Activated CD4-positive, alpha-beta T cell treated with anti-CD3 and anti-CD28 coated beads, Interleukin-2, amount 10 ng/mL, durations not matched to agents 24 days and 14 days (primary cell): ENCODE data around the gene CHKA. TPM values are rescaled to one million over a fixed set of nuclear protein-coding genes. Genes with fewer than 3 reads are reported as not detected.

Experiments used
- DNase-seq: peaks from one replicate; pipeline ENCODE4 v3.0.0; 2022
- H3K27ac Mint-ChIP-seq: one replicate; pipeline ENCODE4 v1.8.0; 2022; ENCODE audit warnings: mild to moderate bottlenecking, mixed read lengths
- H3K27me3 Mint-ChIP-seq: one replicate; pipeline ENCODE4 v1.8.0; 2022; ENCODE audit warnings: mixed read lengths
- H3K36me3 Mint-ChIP-seq: one replicate; pipeline ENCODE4 v1.8.0; 2022; ENCODE audit warnings: low read depth, mild to moderate bottlenecking, mixed read lengths
- H3K4me1 Mint-ChIP-seq: one replicate; pipeline ENCODE4 v1.8.0; 2021; ENCODE audit warnings: mixed read lengths
- H3K4me3 Mint-ChIP-seq: one replicate; pipeline ENCODE4 v1.8.0; 2022; ENCODE audit warnings: mild to moderate bottlenecking, moderate library complexity, mixed read lengths
- H3K9me3 Mint-ChIP-seq: one replicate; pipeline ENCODE4 v1.8.0; 2021; ENCODE audit warnings: mixed read lengths
- intact Hi-C: fragments of 100-400 bp; cut with micrococcal nuclease; formaldehyde crosslinking; loops from one replicate; pipeline ENCODE4 v1.15.1; 2023
- total RNA-seq: library from RNA; stranded (reverse); gene quantifications from 2 replicates; pipeline ENCODE4 v1.2.3, GENCODE V29; 2022

CHKA gene
- total RNA-seq, 1 donor from 2014 or later, result 15.1 TPM

DNA sequence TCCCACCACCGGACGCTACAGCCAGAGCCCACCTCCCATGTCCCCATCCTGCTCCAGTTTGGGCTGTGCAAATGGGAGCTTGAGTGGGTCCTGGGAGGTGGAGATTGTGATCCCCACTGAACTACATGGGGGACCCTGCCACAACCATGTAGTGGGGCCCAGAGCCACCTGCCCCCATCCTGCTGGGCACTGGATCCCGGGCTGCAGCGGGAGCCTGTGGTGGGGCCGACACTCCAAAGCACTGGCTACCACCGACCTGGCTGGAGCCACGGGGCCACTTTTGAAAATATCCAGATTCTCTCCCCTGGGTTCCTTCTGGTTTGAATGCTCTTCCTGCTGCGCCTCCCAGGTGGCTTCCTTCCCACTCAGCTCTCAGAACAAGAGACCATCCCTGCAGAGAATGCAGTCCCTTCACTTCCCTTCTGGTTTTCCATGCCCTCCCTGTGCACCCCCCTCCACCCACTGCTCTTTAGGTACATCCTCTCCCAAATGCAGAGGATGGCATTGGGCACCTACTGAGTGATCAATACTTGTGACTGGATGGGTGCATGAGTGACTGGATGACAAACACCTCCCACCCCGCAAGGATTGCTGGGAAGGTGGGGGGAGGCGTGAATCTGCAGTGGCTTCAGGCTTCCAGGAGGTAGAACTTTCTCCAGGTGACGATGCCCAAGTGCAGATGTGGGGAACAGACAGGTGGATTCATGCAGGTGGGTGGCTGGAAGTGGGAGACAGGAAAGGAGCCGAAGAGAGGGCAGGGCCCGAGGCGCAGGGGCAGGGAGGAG, 116.4 kb downstream of the CHKA start:
- peak overlapping the region; percentile 87 for H3K27ac Mint-ChIP-seq
- peaks cover 3% of the 10 kb centered on the region for H3K36me3 Mint-ChIP-seq
- intact Hi-C loops, result loop anchor here (1.0 to 5.0 kb wide), 2 partner anchors 26 to 203 kb away; partner anchors contain the start of gene NDUFS8
- H3K27me3 Mint-ChIP-seq, result peaks cover 2% of the 10 kb centered on the region
- peak overlapping the region; percentile 89 for H3K4me3 Mint-ChIP-seq
- peaks cover 22% of the 10 kb centered on the region for H3K4me1 Mint-ChIP-seq
- no peak for DNase-seq
- H3K9me3 Mint-ChIP-seq, result no peaks in the 10 kb centered on the region

DNA sequence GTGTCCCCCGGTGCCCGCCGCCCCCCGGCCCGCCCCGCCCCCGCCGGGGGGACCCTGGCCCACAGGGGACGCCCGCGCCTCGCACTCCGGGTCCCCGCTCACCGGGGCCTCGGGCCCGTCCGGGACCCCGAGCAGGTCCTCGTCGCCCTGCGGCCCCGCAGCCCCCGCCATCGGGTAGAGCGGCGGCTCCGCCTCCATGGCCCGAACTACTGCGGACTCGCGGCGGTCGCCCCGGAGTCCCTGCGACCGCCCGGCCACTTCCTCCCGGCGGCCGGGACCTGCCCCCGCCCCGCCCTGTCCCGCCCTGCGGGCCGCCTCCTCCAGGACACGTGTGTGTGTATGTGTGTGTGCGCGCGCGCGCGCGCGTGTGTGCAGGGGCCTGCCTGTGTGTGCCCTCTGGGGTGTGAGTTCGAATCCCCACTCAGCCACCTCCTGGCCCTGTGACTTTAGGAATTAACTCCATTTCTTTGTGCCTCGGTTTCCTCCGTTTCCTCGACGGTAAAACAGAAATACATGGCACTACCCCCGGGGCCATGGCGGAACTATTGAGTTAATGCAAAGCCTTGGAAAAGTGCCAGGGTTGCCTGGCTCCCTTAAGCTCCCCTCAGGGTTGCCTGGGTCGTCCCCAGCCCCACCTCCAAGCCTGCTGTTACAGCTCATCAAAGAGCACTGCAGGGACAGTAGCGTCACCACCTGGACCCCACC, 117.2 kb downstream of the CHKA start, which contains the start of gene UNC93B1:
UNC93B1 (minus strand) TSS at position 252 of the 705 bp plus-strand sequence; CDS start at position 198, 54 bp downstream.
- intact Hi-C loops, result loop anchor here (1.0 kb wide), 1 partner anchor 26 kb away; the partner anchor contains the start of gene NDUFS8
- Mint-ChIP-seq H3K4me3 (peak within 1 kb of the TSS; percentile 89), H3K27me3 (peaks cover 2% of the 10 kb centered on the region), H3K36me3 (peaks cover 3% of the 10 kb centered on the region), H3K9me3 (no peaks in the 10 kb centered on the region), H3K4me1 (peaks cover 19% of the 10 kb centered on the region), H3K27ac (peak within 1 kb of the TSS; percentile 87)
- DNase-seq, result peak; percentile 96

DNA sequence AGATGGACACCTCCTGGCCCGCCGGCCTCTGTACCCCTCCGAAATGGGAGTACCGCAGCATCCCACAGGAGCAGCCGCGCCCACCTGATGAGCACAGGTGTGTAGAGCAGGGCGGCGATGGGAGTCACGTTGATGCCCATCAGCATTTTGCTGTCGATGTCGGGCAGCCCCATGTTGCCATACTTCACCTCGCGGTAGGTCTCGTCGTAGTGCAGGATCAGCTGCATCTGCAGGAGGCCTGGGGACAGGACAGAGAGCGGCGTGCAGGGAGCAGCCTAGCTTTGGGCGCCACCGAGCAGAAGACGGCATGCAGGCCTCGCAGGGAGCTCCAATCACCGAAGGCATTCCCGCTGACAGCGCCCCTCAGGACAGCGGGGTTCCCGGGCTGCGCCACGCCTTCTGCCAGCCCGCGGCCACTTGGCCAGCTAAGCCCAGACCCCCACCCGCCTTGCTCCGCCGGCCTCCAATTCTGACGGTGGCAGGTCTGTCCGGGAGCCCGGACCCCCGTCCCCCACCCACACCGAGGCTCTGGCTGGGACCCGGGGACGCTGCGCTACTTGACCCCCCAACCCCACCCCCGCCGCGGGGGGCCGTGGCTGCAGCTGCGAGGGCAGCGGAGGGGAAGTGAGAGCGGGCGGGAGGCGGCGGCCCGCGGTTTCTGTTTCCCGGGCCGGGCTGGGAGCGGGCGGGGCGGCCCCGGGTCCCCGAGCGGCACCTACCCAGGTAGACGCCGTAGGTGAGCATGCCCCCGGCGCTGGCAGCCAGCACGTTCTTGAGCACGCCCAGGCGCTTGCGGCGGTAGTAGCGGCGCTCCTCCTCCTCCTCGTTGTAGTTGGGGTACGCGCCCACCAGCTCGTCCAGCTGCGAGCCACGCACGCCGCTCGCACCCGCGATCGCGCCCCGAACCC, 118.0 kb downstream of the CHKA start:
- peaks cover 22% of the 10 kb centered on the region for H3K4me1 Mint-ChIP-seq
- H3K9me3 Mint-ChIP-seq, result no peaks in the 10 kb centered on the region
- intact Hi-C loops, result no loop called here
- peaks cover 2% of the 10 kb centered on the region for H3K27me3 Mint-ChIP-seq
- peak; percentile 83 for DNase-seq
- peaks cover 3% of the 10 kb centered on the region for H3K36me3 Mint-ChIP-seq
- peak overlapping the region; percentile 89 for H3K4me3 Mint-ChIP-seq
- peak overlapping the region; percentile 75 for H3K27ac Mint-ChIP-seq

Other genes with a start within 250 kb of the CHKA start
- 13.8 and 15.6 TPM in 2 replicates for gene UNC93B1, start 117.3 kb downstream of the CHKA start, total RNA-seq
- not detected in 2 replicates for gene ALDH3B1, start 111.1 kb downstream of the CHKA start, total RNA-seq
- gene NDUFS8, start 90.7 kb downstream of the CHKA start, total RNA-seq, result 153 and 159 TPM in 2 replicates
- gene TCIRG1, start 82.4 kb downstream of the CHKA start, total RNA-seq, result 141 and 149 TPM in 2 replicates
- 33.9 and 34.7 TPM in 2 replicates for gene KMT5B, start 91.9 kb upstream of the CHKA start, total RNA-seq
- 38.0 and 43.2 TPM in 2 replicates for gene C11orf24, start 150.6 kb upstream of the CHKA start, total RNA-seq
- gene LRP5, start 191.2 kb upstream of the CHKA start, total RNA-seq, result 23.8 and 33.8 TPM in 2 replicates